Suppressor macrophage treated with lipopolysaccharide for 1 hour (primary cell): ENCODE data around the gene ACVR1.

ENCODE experiments used
- DNase-seq, 3 donors: peaks; one replicate each; pipeline ENCODE4 v3.0.0-alpha.2; 2020 to 2022

The ACVR1 gene

GRCh38 chr2:157876066-157876785 lies at the start of gene ACVR1:
TSS of gene ACVR1 (minus strand) at chr2:157876330. CDS start at chr2:157799493, 76,837 bp downstream.
- peak; percentile 96 to 97 (median 97) for DNase-seq

- no peak for DNase-seq
Observed at GRCh38 chr2:157925071-157925470, 48.9 kb upstream of the ACVR1 start.

GRCh38 chr2:157923598-157924217 lies 47.6 kb upstream of the ACVR1 start:
- no peak for DNase-seq

- DNase-seq: no peak
Observed at GRCh38 chr2:157922815-157923214, 46.7 kb upstream of the ACVR1 start.

GRCh38 chr2:157922336-157922735 lies 46.2 kb upstream of the ACVR1 start:
- DNase-seq: no peak

GRCh38 chr2:157920736-157921135 lies 44.6 kb upstream of the ACVR1 start:
- DNase-seq: no peak

GRCh38 chr2:157919181-157919580 lies 43.1 kb upstream of the ACVR1 start:
- DNase-seq: no peak

- no peak for DNase-seq
Observed at GRCh38 chr2:157918319-157918718, 42.2 kb upstream of the ACVR1 start.

- DNase-seq: no peak
Observed at GRCh38 chr2:157911750-157912149, 35.6 kb upstream of the ACVR1 start.

GRCh38 chr2:157911246-157911645 lies 35.1 kb upstream of the ACVR1 start:
- DNase-seq: no peak

GRCh38 chr2:157905092-157905491 lies 29.0 kb upstream of the ACVR1 start:
- no peak for DNase-seq

GRCh38 chr2:157903626-157904025 lies 27.5 kb upstream of the ACVR1 start:
- no peak for DNase-seq

- no peak for DNase-seq
Observed at GRCh38 chr2:157903151-157903550, 27.0 kb upstream of the ACVR1 start.

- peak; percentile 78 to 89 (median 80) for DNase-seq
Observed at GRCh38 chr2:157902692-157903091, 26.6 kb upstream of the ACVR1 start.

- no peak for DNase-seq
Observed at GRCh38 chr2:157901325-157901724, 25.2 kb upstream of the ACVR1 start.

- DNase-seq: no peak
Observed at GRCh38 chr2:157900684-157901083, 24.6 kb upstream of the ACVR1 start.

- DNase-seq: no peak
Observed at GRCh38 chr2:157900203-157900602, 24.1 kb upstream of the ACVR1 start.

- no peak for DNase-seq
Observed at GRCh38 chr2:157899125-157899839, 23.2 kb upstream of the ACVR1 start.

- DNase-seq: peak; percentile 78 to 87 (median 86)
Observed at GRCh38 chr2:157898591-157898996, 22.5 kb upstream of the ACVR1 start.

- peak in 1 of 3 donors; percentile 50 for DNase-seq
Observed at GRCh38 chr2:157897106-157897971, 21.2 kb upstream of the ACVR1 start.

- DNase-seq: no peak
Observed at GRCh38 chr2:157895531-157895930, 19.4 kb upstream of the ACVR1 start.

- DNase-seq: peak; percentile 43 to 66 (median 66)
Observed at GRCh38 chr2:157894694-157895435, 18.7 kb upstream of the ACVR1 start.
